NCI-H2081 treated with DMSO at 0.1 percent for 48 hours (cell line): Measurements from ENCODE around the gene IER5.

Source experiments
- DNase-seq: peaks from one replicate; lab custom pipeline; 2025; lab: John Stamatoyannopoulos, UW

IER5 gene

DNA sequence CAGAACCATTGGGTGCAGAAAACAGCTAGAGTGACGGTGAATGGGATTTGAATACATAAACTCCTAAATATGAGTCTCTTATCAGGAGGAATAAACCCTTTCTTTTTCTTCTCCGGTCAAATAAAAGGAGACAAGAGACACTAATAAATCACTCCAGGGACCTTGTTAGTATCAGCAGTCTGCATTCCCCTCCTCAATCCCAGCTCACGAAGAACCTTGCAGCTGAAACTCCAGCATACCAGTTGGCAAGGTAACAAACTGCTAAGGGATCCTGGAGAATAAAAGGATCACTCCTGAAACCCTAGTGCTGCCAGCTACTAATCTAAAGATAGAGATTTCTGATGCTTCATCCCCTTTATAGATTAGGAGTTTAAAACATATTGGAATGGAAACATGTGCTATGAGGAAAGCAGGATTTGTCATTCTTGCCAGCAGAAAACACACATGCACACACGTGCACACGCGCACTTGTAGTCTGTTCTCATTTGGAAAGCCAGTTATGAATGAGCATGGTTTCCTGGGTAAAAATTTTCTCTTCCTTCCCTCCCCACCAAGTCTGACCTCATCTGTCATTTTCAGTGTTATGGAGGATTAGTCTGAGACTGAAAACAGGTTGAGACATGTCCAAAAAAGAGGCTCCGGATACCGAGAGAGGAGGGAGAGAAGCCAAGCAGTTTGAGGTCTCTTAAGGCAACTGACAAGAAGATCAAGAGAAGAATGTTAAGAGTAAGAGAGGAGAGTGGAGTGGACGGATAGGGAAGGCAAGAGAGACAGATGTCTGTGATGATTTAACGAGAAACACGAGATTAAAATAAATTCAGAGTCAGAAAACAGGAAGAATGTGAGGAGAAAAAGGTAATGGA lies 10.9 kb downstream of the IER5 start:
- no peak for DNase-seq

DNA sequence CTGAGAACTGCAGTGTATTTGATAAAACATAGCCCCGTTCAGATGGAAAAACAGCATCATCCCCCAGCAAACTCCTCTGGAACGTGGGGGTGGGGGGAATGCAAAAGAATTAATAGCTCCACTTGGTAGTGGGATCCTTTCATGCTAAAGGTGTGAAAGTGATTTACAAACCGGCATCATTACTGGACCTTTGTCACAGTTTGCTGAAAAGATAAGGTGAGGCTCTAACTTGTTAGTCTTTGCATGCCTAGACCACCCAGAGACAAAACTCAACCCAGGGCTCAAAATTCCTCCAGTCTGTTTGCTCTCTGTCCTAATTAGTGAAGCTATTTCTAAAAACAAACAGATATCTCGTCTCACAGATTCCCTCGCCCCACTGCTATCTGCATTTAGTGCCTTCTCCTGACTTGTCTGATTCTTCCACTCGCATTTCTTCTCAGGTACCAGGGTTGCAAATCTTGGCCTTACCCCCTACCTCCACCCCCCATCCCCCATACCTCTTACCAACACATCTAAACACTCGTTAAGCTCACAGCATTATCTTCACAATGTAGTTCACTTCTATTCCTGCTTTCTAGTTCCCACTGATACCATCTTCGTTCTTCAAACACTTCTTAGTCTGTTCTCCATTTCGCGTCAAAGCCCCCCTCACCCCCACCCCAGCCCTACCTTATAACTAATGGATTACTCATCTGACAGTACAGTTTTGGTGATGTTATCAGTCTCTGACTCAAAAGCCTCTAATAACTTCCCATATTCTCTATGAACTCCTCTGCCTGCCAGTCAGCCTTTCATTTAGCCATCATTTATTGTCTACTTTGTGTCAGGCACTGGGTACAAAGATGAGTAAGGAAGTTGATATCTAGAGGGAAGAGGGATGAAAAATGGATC lies 11.8 kb downstream of the IER5 start:
- DNase-seq: no peak

DNA sequence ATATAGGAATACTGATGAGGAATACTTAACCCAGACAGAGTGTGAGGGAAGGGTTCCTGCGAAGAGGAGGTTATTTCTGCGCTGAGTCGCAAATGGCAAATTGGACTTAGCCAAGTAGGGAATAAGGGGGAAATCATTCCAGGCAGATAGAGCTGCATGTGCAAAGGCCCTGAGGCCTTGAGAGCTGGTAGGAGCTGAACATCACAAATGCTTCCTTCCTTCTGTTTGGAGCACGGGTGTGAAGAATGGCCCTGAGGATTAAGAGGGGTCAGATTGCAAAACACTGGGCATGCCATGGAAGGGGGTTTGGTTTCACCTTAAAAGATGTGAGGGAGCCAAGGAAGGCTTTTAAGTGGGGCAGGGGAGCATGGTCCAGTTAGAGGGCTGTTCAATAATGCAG lies 12.4 kb downstream of the IER5 start:
- DNase-seq: no peak

DNA sequence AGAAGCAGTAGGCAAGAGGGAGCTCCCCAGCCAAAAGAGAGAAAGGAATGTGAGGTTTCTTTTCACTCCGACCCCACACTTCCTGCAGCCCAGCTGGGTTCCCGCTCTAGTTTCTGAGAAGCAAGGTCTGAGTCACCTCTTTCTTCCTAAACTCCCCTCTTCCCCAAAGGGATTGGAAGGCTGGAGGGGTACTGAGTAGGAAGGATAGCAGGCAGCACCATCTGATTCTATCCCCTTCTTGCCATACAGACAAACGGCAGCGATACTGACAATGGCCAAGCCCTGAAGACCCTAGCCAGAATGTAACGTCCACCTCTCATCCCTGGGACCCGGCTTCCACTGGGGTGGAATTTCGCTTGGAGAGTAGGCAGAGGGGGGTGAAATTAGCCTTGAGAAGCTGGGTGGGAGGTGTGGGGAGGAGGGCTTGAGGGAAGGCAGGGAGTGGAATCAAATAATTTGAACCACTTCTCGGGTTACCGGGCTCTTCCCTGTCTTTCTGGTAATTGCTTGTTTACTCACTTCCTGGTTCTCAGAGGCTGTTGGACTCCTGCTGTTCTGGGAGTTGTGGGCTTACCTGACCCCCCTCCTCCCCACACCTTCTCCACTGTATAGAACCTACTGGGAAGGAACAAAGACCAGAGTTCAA lies 13.2 kb downstream of the IER5 start:
- peak; percentile 47 for DNase-seq

DNA sequence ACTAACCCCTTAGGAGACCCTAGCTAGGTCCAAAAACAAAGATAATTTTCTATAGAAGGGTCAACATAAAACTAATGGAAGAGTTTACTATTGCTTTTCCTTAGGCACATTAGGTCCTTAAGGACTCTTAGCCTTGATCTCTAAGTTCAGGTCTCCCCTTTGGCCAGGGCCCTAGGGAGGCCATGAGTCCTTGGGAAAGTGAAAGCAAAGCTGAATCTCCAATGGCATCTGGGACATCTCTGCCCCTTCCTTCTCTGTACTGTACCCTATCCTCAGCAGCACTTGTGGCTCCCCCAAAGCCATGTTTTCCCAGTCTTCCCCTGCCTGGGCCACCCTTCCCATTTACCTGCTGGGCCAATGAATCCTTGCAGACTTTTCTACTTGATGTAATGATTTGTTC lies 14.3 kb downstream of the IER5 start:
- DNase-seq: no peak

DNA sequence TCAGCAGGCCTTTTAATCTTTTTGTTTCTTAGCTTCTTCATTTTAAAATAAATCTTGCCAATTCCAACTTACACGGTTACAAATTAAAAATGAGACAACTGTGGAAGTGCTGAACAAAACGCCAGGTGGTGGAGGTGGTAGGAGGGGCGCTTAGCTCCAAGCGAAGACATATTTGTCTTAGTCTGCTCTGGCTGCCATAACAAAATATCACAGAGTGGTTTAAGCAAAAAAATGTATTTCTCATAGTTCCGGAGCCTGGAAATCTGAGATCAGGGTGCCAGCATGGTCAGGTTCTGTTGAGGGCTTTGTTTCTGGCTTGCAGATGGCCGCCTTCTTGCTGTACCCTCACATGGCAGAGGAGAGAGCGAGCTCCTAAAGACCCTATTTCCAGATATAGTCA lies 14.9 kb downstream of the IER5 start:
- DNase-seq: no peak

DNA sequence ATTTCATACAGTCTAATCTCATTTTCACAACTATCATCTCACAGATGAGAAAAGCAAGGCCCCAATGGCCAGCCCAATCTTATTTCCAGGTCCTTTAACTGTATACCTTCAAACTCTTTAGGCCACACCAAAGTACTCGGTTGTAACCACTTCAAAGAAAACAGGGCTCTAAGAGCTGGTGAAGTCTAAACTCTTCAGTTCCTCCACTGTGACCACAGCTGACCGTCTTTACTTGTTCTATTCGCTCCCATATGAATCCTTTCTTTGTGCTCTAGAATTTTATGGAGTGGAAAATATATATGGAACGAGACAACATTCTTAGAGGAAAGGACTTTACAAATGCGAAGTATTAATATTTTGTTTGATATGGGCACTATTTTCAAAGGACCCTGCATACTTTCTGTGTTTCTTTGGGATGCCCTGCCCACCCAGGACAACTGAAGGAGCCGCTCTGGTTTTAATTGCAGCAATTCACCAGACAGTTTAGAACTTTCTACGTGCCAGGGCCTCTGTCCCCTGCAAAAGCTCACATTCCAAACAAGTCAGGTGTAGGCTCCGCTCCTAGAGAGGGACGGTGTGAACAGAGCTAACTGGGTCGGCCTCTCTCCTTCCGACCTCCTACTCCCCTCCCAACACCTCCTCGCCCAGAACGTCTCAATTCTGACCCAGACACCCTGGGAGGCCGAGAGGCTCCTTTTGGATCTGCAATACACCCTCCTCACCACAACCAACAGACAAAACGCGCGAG lies 15.7 kb downstream of the IER5 start:
- no peak for DNase-seq

DNA sequence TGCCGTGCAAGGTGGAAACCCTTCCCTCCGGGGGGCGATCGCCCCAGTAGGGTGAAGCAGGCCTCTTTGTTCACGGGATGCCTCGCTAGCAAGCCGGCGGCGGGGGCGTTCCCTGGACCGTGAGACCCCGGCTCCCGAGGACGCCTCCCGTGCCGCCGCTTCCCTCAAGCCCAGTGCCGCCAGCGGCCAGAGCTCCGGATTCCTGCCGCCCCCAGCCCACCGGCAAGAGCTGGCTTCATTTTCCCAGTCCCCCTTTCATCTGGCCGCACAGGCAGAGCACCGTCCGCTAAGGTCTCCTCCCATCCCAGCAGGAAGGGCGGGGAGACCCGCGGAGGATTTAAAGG lies 16.3 kb downstream of the IER5 start:
- DNase-seq: no peak

DNA sequence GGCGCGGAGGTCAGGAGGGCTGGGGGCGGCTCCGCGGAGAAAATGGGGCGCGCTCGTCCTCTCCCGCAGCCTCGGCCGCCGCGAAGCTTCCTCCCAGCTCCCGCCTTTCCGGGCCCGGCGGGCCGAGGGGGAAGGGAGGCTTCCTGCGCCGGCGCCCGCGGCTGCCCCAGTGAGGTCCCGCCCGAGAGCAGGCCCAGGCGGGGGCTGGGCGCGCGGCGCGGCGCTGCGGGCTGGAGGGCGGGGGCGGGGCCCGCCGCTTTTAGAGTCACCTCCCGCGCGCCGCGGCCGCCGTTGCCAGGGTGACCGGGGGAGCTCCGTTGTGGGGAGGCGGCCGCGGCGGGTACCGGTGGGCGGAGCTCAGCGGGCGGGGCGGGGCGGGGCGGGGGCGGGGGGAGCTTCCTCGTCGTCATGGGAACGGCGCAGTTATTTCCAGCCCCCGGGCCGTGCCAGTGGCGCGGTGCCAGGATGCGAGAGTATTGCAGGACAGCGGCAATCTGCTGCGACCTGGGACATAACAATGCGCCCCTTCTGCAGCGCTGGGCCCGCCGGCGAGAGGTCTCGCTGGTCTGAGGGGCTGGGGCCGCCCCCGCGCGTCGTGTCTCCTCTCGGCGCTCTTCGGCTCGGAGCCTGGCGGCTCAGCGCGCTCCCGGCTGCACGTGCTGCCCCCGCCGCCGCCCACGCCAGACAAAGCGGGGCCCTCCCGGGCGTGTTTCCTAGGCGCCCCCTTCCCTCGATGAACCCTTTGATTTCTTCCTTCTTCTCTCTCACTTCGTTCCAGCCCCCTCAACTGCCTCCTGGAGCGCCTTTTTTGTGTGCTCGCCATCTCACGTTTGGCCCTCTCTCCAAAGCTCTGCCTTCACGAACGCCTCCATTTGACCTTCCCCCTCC lies 16.9 kb downstream of the IER5 start:
- peak; percentile 73 for DNase-seq

DNA sequence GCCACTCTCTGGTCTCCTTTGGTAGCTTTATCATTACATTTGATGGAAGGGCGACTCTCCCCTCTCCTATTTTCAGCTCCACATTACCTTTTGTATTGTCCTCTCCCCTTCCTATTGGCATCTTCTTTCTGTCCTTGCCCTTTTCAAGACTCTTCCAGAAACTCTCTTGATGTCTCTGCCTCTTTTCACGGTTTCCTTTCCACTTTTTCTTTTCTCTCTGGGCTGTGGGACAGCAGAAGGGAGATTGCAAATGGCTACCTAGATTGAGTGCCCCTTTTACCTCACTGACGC lies 17.5 kb downstream of the IER5 start:
- no peak for DNase-seq

DNA sequence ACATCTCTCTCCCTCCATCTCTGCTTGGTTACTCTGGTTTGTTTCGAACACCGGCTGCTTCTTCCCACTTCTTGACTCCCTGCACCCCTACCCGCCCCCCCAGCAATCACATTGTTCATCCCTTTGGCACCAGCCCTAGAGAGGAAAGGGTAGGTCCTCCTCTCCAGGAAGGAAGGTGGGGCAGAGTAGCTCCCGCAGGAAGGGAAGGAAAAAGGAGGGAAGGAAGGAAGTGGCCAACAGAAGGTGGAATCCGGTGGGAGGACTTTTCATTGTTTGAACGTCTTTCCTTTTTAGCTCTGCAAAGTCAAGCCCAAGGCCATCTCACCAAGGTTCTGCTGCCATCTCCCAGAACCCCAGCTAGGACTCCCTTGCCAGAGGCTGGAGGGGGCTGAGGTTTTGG lies 18.0 kb downstream of the IER5 start:
- DNase-seq: no peak

DNA sequence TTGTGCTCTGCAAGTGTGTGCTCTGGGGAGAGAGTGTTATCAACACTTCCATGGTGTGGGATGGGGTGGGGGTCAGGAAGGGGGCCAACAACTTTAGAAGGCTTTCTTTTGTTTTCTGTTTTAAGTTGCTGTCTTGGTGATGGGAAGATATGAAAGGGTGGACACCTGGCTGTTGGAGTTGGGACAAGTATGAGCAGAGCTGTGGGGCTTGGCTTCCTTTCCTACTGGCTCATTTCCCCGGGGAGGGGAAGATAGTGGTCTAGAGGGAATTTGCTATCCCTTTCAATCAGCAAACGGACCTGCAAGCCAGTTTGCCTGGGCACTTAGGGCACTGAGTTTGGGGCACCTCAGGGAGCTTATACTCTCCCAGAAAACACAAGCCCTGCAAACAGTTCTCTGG lies 19.2 kb downstream of the IER5 start:
- DNase-seq: no peak

DNA sequence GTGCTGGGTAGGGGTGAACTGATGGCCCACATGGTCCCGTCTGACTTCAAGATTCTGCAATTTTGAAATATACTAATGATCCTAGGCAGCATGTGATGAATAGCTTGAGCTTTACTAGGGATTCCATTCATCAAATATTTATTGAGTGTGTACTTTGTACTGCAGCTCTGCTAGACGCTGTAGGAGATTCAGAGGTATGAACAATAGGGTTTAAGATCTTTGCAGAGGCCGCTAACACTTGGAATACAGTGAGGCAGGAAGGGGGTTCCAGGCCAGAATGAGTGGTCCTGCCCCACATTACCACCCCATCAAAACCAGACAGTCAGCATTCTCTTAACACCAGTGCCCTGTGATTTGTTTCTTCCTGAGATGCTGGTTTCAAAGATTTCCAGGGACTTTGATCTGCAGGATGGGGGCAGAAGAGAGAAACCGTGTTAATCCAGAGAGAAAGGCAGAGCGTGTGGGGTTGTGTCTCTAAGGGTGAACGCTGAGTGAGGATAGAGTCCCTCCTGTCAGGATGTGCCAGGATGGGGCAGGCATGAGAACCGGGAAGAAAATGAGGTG lies 19.9 kb downstream of the IER5 start:
- no peak for DNase-seq

DNA sequence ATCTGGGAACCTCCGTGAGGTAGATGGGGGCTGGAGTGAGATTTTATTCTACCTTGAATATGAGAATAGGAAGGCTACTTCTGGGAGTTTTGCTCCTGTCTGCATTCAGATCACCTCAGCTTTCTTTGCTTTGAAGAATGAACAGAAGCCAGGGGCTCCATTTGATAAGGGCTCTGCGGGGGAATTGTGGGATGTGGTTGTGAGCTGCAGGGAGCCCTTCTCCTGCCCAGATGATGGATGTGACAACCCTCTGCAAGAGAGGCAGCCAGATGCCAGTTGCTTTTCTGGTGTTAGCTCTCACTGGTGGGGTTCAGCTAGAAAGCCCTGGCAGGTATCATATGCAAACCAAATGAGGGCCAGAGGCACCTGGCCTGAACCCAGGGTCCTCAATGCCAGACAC lies 21.5 kb downstream of the IER5 start:
- DNase-seq: no peak

DNA sequence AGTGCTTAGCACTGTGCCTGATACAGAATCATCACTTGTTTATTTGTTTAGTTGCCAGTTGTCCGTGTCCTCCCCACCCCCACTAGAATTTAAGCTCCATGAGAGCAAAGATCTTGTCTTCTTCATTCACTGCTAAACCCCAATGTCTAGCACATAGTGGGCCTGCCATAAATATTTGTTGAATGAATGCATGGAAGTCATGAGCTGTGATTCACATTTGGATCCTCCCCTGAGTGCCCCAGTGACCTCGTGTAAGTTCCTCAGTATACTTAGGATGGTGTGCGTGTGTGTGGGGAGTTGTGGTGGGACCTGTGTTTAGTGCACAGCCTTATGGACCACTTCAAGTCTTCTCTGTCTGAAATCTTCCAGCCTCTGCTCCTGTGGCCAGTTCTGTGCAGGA lies 23.1 kb downstream of the IER5 start:
- DNase-seq: no peak

DNA sequence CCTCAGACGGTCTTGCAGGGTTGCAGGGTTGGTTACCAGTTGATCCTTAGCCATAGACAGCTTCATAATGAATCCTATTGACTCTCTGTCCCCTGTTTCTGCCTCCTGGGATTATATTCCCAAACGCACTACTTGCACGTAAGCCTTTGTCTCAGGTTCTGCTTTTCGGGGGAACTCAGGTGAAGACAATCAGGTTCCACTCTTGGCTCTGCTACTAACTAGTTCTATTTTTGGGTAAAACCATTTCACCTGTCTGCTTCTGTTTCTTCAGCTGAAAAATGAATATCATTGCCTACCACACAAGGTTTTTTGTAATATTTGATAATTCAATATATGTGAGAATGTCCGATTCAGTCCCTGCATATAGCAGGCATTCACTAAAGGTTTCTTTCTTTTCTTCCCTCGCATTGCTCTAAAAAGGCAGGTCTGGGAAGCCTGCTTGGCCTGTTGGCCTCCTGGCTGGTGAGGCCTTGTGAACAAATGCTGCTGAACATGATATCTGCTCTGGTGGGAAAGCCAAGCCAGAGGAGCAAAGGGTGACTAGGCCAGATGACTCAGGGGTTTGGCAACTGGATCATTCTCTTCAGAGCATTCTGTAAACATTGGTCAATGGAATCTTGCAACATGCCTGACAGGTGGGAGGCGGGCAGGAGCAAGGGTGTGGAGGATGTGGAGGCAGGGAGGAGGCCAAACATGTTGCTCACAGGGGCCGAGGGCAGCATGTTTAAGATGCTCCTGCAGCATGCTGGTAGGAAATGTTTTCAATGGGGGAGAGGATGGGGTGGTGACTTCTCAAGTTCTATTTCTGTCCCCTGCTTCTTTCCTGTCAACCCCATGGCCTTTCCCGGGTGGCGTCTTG lies 23.8 kb downstream of the IER5 start:
- no peak for DNase-seq

DNA sequence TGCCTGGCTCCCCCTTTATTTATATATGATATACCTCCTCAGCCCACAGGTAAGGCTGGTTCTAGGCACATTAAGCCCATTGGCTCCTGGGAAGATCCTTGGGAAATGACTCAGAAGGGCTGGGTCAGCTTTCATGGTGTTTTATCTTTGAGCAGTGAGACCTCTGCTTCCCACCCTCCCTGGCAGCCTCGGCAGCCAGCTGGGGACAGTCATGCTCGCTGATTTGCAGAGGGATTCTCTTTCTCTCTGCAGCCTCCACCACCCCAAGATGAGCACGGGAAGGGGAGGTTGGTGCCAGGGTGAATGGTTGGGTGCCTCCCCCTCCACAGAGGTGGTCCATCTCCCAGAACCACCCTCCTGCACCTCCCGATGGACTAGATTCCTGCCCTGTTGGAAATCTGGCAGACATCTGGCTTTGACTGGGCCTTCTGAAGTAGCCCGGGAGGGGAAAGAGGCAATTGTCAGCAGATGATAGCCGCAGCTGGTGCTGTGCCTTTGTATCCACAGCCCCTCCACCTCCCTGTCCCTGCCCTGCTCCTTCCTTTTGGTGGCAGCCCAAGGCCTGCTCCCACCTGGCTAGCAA lies 24.6 kb downstream of the IER5 start:
- no peak for DNase-seq

DNA sequence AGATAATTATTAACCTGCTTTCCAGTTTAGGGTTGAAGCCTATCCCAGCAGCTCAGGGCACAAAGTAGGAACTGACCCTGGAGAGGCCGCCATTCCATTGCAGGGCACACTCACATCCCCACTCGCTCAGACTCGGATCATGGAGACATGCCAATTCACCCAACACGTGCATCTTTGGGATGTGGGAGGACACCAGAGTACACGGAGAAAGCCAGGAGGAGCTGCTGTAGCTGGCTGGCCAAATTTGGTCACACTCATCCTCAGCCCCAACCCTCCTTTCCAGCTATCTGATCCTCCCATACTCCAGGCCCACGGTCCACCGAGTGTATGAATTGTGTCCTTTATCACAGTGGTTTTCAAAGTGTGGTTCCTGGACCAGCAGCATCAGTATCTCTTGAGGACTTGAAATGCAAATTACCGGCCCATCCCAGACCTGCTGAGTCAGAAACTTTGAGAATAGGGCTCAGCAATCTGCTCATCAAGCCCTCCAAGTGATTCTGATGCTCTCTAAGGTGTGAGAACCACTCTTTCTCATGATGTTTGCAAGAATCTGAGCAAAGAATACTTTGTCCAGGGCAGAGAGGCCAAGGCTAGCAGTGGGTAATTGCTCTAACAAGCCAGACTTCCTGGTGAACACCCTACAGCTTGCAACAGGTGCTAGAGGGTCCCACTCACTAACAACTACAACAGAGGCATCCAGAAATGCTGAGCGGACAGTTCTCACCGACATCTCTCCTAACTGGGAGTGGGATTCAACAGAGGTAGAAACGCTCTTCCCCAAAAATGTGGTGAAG lies 26.3 kb downstream of the IER5 start:
- no peak for DNase-seq

DNA sequence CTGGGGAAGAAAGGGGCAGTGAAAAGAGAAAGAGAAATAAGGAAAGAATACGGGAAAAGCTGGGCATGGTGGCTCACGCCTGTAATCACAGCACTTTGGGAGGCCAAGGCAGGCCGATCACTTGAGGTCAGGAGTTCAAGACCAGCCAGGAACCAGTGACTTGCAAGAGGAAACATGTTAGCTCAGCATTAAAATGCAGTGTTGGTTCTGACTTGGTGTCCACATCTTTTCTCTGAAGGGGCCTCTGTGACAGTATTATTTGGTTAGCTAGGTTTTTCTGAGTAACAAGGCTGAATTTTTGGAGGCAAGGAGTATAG lies 26.8 kb downstream of the IER5 start:
- DNase-seq: no peak
